HepG2 (cell line): ENCODE measurements around the gene RIMBP2. TPM values are rescaled to one million over a fixed set of nuclear protein-coding genes. Genes with fewer than 3 reads are reported as not detected.

Source experiments
- ATAC-seq: fragments of 200-7000 bp; cut with Tn5 transposase; 3 replicates; pipeline ENCODE4 v1.9.1; 2020; ENCODE audit warnings: mild to moderate bottlenecking, moderate library complexity
- BruUV-seq: library from RNA; stranded (reverse); fragments of 400-500 nt; replicated peaks from 2 replicates; lab custom pipeline; 2021; lab: Mats Ljungman, UMichigan
- CTCF ChIA-PET: fragments of 300-600 bp; formaldehyde crosslinking; extraction: SDS; loops from one replicate; lab custom pipeline; 2021; ENCODE audit warnings: low total read pairs, inconsistent platforms, low intra/inter-chr PET ratio; lab: Yijun Ruan, JAX
- POLR2A ChIA-PET: fragments of 350-600 bp; sonication (Branson Sonifier 250); formaldehyde crosslinking; loops from one replicate; lab custom pipeline; 2020; ENCODE audit warnings: antibody characterized with exemption, inconsistent platforms; lab: Yijun Ruan, JAX
- DNase-seq: peaks from one replicate; pipeline ENCODE4 v3.0.0-alpha.2; 2015; ENCODE audit warnings: low spot score
- FAIRE-seq: peaks from 3 replicates; lab custom pipeline; 2011; peaks lifted over from hg19 to GRCh38; lab: Jason Lieb, UNC
- H2AFZ ChIP-seq: one replicate; pipeline ENCODE4 v1.6.1; 2011; ENCODE audit warnings: low read length, inconsistent platforms
- H3K27ac ChIP-seq: fragments of 300-600 bp; 3 replicates; pipeline ENCODE4 v1.8.0; 2011; ENCODE audit warnings: mixed run types, mild to moderate bottlenecking, mixed read lengths, low read length, inconsistent platforms; ENCODE audit not compliant: insufficient read depth; ENCODE audit errors: extremely low read length
- H3K27me3 ChIP-seq, 2 experiments: fragments of 200-600 bp in 1 of 2; 2 replicates in 1 of 2; 3 replicates in 1 of 2; pipeline versions ENCODE4 v1.6.0 to v1.8.0; 2011; ENCODE audit warnings: low read length in 2 of 2, mild to moderate bottlenecking in 2 of 2, moderate library complexity in 2 of 2, inconsistent platforms in 1 of 2; ENCODE audit not compliant: insufficient read depth in 2 of 2, control insufficient read depth in 1 of 2
- H3K36me3 ChIP-seq, 2 experiments: fragments of 200-600 bp in 1 of 2; replicated peaks in 1 of 2; 2 replicates in 1 of 2; 3 replicates in 1 of 2; pipeline versions ENCODE4 v1.5.1 to v1.8.0; 2011; ENCODE audit warnings: low read length in 2 of 2, inconsistent platforms in 1 of 2; ENCODE audit not compliant: insufficient read depth in 2 of 2, control insufficient read depth in 1 of 2
- H3K4me1 ChIP-seq: 2 replicates; pipeline ENCODE4 v1.5.1; 2012; ENCODE audit warnings: low read length, inconsistent platforms; ENCODE audit not compliant: insufficient read depth
- H3K4me2 ChIP-seq: 2 replicates; pipeline ENCODE4 v1.6.0; 2011; ENCODE audit warnings: low read depth, low read length, inconsistent platforms
- H3K4me3 ChIP-seq, 3 experiments: fragments of 200-600 bp in 1 of 3; sonication (generic), shearing (Covaris generic) in 1 of 3; replicated peaks in 1 of 3; 2 replicates each; pipeline ENCODE4 v1.5.1; 2011 to 2016; ENCODE audit warnings: low read length in 3 of 3, inconsistent platforms in 2 of 3, low read depth in 2 of 3, mild to moderate bottlenecking in 2 of 3, control low read depth in 1 of 3, mixed read lengths in 1 of 3; ENCODE audit not compliant: insufficient read depth in 1 of 3
- H3K79me2 ChIP-seq: one replicate; pipeline ENCODE4 v1.6.1; 2011; ENCODE audit warnings: low read length, inconsistent platforms; ENCODE audit not compliant: insufficient read depth
- H3K9ac ChIP-seq: 2 replicates; pipeline ENCODE4 v1.6.0; 2011; ENCODE audit warnings: mild to moderate bottlenecking, low read depth, low read length, inconsistent platforms; ENCODE audit not compliant: insufficient read depth
- H3K9me3 ChIP-seq: 2 replicates; pipeline ENCODE4 v1.5.1; 2012; ENCODE audit warnings: mild to moderate bottlenecking, low read length
- H4K20me1 ChIP-seq: 2 replicates; pipeline ENCODE4 v1.6.0; 2011; ENCODE audit warnings: inconsistent platforms, mild to moderate bottlenecking, low read length, moderate library complexity; ENCODE audit not compliant: insufficient read depth
- AKAP8 ChIP-seq: sonication (generic); formaldehyde crosslinking; IDR thresholded peaks from 2 replicates; pipeline ENCODE4 v1.5.1; 2020; ENCODE audit warnings: mild to moderate bottlenecking, missing genetic modification reagents
- ATF7 ChIP-seq, 2 experiments: fragments of 450-650 bp in 1 of 2; sonication (generic) in 1 of 2; formaldehyde crosslinking in 1 of 2; IDR thresholded peaks; 2 replicates each; pipeline versions ENCODE4 v1.4.0 to v1.6.1; 2016 to 2020; ENCODE audit warnings: antibody characterized with exemption in 1 of 2, mild to moderate bottlenecking in 1 of 2, missing genetic modification reagents in 1 of 2
- JUN ChIP-seq: sonication (generic); formaldehyde crosslinking; IDR thresholded peaks from 2 replicates; pipeline ENCODE4 v1.4.0; 2020; ENCODE audit warnings: mild to moderate bottlenecking, missing genetic modification reagents
- KIAA2018 ChIP-seq: sonication (generic); formaldehyde crosslinking; IDR thresholded peaks from 2 replicates; pipeline ENCODE4 v1.5.0; 2020; ENCODE audit warnings: mild to moderate bottlenecking, missing genetic modification reagents, borderline replicate concordance
- MBNL3 ChIP-seq: fragments of 250-450 bp; sonication (Bioruptor Pico); conservative IDR thresholded peaks from 2 replicates; pipeline ENCODE4 v1.8.0; 2022; ENCODE audit warnings: mild to moderate bottlenecking, inconsistent platforms
- ZNF775 ChIP-seq: sonication (generic); formaldehyde crosslinking; IDR thresholded peaks from 2 replicates; pipeline ENCODE4 v1.4.0; 2020; ENCODE audit warnings: missing genetic modification reagents, mild to moderate bottlenecking, moderate library complexity, borderline replicate concordance
- WGBS: methylation state at CpG from one replicate; pipeline ENCODE4 v1.1.6; 2017; ENCODE audit warnings: low lambda C conversion rate; 5-methylcytosine and 5-hydroxymethylcytosine counted together
- in situ Hi-C: cut with HindIII; loops from 2 replicates; pipeline ENCODE4 v1.10.0; 2017; ENCODE audit warnings: low pct_unique_long_range_greater_than_20kb; ENCODE audit not compliant: extremely low pct_ligation_motif_present
- intact Hi-C: fragments of 100-400 bp; cut with micrococcal nuclease; formaldehyde crosslinking; loops from one replicate; pipeline ENCODE4 v1.10.0; 2022; ENCODE audit not compliant: unreplicated experiment
- polyA plus RNA-seq, 8 experiments: library from polyadenylated mRNA; depleted of rRNA in 3 of 8; stranded (reverse) in 7 of 8; unstranded in 1 of 8; fragments of >200 nt; fragmentation: Illumina TruSeq in 4 of 8; extraction: Trizol in 4 of 8; gene quantifications; 2 replicates each; pipeline versions ENCODE4 v1.2.1 to v1.2.3, GENCODE V29; 2011 to 2016; ENCODE audit warnings: low read depth in 4 of 8, missing spikeins in 1 of 8, mixed read lengths in 1 of 8; ENCODE audit not compliant: insufficient read depth in 1 of 8
- total RNA-seq, 5 experiments: library from RNA; depleted of rRNA; stranded (reverse); fragments of >200 nt; fragmentation: Illumina TruSeq; extraction: Trizol; gene quantifications; 2 replicates each; pipeline ENCODE4 v1.2.3, GENCODE V29; 2016; ENCODE audit warnings: low read depth in 1 of 5
- TF ChIP-seq, protein P1 (sequence below): sonication (generic); formaldehyde crosslinking; IDR thresholded peaks from 2 replicates; pipeline ENCODE4 v1.4.0; 2020; ENCODE audit warnings: mild to moderate bottlenecking, low read depth, missing genetic modification reagents

Gene RIMBP2
- total and polyA plus RNA-seq, 2 of the 13 experiments (the other 11 are each of a cell fraction or from before 2014, with no cell fraction given): 0.03 TPM; not detected in 1

- H4K20me1 ChIP-seq: no peaks in the 10 kb centered on the region
- no TSS peak for BruUV-seq
- intact Hi-C loops: no loop called here
- POLR2A ChIA-PET: no interaction called here
- H3K9me3 ChIP-seq: no peaks in the 10 kb centered on the region
- peaks cover 6 to 86% of the 10 kb centered on the region in 2 experiments; a peak in 4 of 5 replicates for H3K27me3 ChIP-seq
- no peaks in the 10 kb centered on the region for H3K79me2 ChIP-seq
- H3K36me3 ChIP-seq: no peaks in the 10 kb centered on the region
- no peak overlapping the region for H2AFZ ChIP-seq
- H3K4me2 ChIP-seq: no peak overlapping the region
- ATAC-seq: no peak
- no peak for DNase-seq
- no peak for FAIRE-seq
- no peak overlapping the region for H3K9ac ChIP-seq
- no peak overlapping the region for H3K27ac ChIP-seq
- WGBS: 14% methylated on average over 1 of the region's 9 CpGs
- no peaks in the 10 kb centered on the region for H3K4me1 ChIP-seq
- in situ Hi-C loops: no loop called here
- no peak overlapping the region for H3K4me3 ChIP-seq
- CTCF ChIA-PET: no interaction called here
- no peak for TF ChIP-seq AKAP8
- TF ChIP-seq JUN (CRISPR knock-in tag): no peak
- TF ChIP-seq, protein P1, sequence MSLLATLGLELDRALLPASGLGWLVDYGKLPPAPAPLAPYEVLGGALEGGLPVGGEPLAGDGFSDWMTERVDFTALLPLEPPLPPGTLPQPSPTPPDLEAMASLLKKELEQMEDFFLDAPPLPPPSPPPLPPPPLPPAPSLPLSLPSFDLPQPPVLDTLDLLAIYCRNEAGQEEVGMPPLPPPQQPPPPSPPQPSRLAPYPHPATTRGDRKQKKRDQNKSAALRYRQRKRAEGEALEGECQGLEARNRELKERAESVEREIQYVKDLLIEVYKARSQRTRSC (CRISPR knock-in tag): no peak
- no peak for TF ChIP-seq MBNL3 (CRISPR knock-in tag)
- no peak for TF ChIP-seq ZNF775 (CRISPR knock-in tag)
- no peak for TF ChIP-seq KIAA2018 (CRISPR knock-in tag)
- TF ChIP-seq ATF7 (IDR thresholded peaks at IDR 0.05): no peak
- TF ChIP-seq ATF7 (CRISPR knock-in tag; IDR thresholded peaks at IDR 0.05): no peak
Observed at GRCh38 chr12:130477701-130478100, 238.4 kb downstream of the RIMBP2 start.
